HCT116 (cell line): ENCODE data around the gene ASCL4.

Experiments
- EZH2 ChIP-seq: fragments of 200-600 bp; sonication (generic); IDR thresholded peaks from 2 replicates; pipeline ENCODE4 v1.6.1; 2017; ENCODE audit warnings: antibody characterized with exemption, mixed run types
- EZH2phosphoT487 ChIP-seq: fragments of 200-600 bp; IDR thresholded peaks from 2 replicates; pipeline ENCODE4 v1.6.1; 2018; ENCODE audit warnings: antibody characterized with exemption, borderline replicate concordance
- POLR2A ChIP-seq: IDR thresholded peaks from 2 replicates; pipeline ENCODE4 v1.7.0; 2011; ENCODE audit warnings: borderline replicate concordance; ENCODE audit not compliant: insufficient read depth, insufficient read length; ENCODE audit errors: extremely low read depth
- RAD21 ChIP-seq: IDR thresholded peaks from 2 replicates; pipeline ENCODE4 v1.6.1; 2012; ENCODE audit warnings: low read depth, mild to moderate bottlenecking
- SIN3A ChIP-seq: IDR thresholded peaks from 2 replicates; pipeline ENCODE4 v1.6.1; 2012; ENCODE audit warnings: low read depth
- SRF ChIP-seq: IDR thresholded peaks from 2 replicates; pipeline ENCODE4 v1.6.1; 2012; ENCODE audit warnings: low read depth
- TCF7L2 ChIP-seq: IDR thresholded peaks from 2 replicates; pipeline ENCODE4 v1.7.0; 2011; ENCODE audit warnings: borderline replicate concordance, inconsistent platforms; ENCODE audit not compliant: insufficient read depth, insufficient read length; ENCODE audit errors: extremely low read depth
- TF ChIP-seq, protein P1 (sequence below), 3 experiments: fragments of 200-600 bp in 1 of 3; sonication (generic) in 1 of 3; IDR thresholded peaks in 2 of 3; conservative IDR thresholded peaks in 1 of 3; 2 replicates each; pipeline ENCODE4 v1.5.1; 2012 to 2017; ENCODE audit warnings: low read depth in 2 of 3, low read length in 2 of 3, antibody characterized with exemption in 1 of 3, borderline replicate concordance in 1 of 3, control low read depth in 1 of 3, mild to moderate bottlenecking in 1 of 3, mixed read lengths in 1 of 3, mixed run types in 1 of 3, moderate library complexity in 1 of 3; ENCODE audit not compliant: insufficient read depth in 1 of 3

GRCh38 chr12:107748472-107748871, 26.0 kb upstream of the ASCL4 start:
- TF ChIP-seq POLR2A, result no peak
- TF ChIP-seq EZH2phosphoT487, result no peak
- TF ChIP-seq, protein P1, sequence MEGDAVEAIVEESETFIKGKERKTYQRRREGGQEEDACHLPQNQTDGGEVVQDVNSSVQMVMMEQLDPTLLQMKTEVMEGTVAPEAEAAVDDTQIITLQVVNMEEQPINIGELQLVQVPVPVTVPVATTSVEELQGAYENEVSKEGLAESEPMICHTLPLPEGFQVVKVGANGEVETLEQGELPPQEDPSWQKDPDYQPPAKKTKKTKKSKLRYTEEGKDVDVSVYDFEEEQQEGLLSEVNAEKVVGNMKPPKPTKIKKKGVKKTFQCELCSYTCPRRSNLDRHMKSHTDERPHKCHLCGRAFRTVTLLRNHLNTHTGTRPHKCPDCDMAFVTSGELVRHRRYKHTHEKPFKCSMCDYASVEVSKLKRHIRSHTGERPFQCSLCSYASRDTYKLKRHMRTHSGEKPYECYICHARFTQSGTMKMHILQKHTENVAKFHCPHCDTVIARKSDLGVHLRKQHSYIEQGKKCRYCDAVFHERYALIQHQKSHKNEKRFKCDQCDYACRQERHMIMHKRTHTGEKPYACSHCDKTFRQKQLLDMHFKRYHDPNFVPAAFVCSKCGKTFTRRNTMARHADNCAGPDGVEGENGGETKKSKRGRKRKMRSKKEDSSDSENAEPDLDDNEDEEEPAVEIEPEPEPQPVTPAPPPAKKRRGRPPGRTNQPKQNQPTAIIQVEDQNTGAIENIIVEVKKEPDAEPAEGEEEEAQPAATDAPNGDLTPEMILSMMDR (IDR thresholded peaks at IDR 0.05 in 2 of 3, conservative IDR thresholded peaks at IDR 0.05 in 1 of 3; ENCODE audit: borderline replicate concordance in 1 of 3, insufficient read depth in 1 of 3, low read depth in 2 of 3, low read length in 2 of 3), result no peak
- TF ChIP-seq EZH2, result no peak
- no peak for TF ChIP-seq SIN3A
- TF ChIP-seq RAD21, result no peak
- TF ChIP-seq TCF7L2, result no peak
- TF ChIP-seq SRF, result no peak
